ENCODE measurements around the gene BCAS4.

Gene BCAS4

GRCh38 chr20:50918403-50918802 is 123.5 kb downstream of the BCAS4 start:
- H2AFZ ChIP-seq (ENCODE audit: low read length, unreplicated experiment): no peak overlapping the region
- H3K4me1 ChIP-seq (ENCODE audit: control insufficient read depth, insufficient read depth, low read length, unreplicated experiment): peaks cover 72% of the 10 kb centered on the region
- H3K36me3 ChIP-seq (ENCODE audit: insufficient read depth, low read length): no peaks in the 10 kb centered on the region
- H3K79me2 ChIP-seq (ENCODE audit: control insufficient read depth, insufficient read depth, low read length, unreplicated experiment): peaks cover 94% of the 10 kb centered on the region
- peak overlapping the region; percentile 64 for H3K27ac ChIP-seq (ENCODE audit: low read depth, low read length)
- no peak overlapping the region for H3K4me3 ChIP-seq (ENCODE audit: low read depth, low read length)
- H3K27me3 ChIP-seq (ENCODE audit: insufficient read depth, low read length): no peaks in the 10 kb centered on the region

GRCh38 chr20:50919567-50919966 is 124.7 kb downstream of the BCAS4 start:
- Histone ChIP-seq H3K4me3 (ENCODE audit: low read depth, low read length) (no peak overlapping the region), H3K27ac (ENCODE audit: low read depth, low read length) (peak overlapping the region; percentile 21; the same call in 1 of the 2 replicates), H2AFZ (ENCODE audit: low read length, unreplicated experiment) (no peak overlapping the region), H3K4me1 (ENCODE audit: control insufficient read depth, insufficient read depth, low read length, unreplicated experiment) (peaks cover 61% of the 10 kb centered on the region), H3K36me3 (ENCODE audit: insufficient read depth, low read length) (no peaks in the 10 kb centered on the region), H3K79me2 (ENCODE audit: control insufficient read depth, insufficient read depth, low read length, unreplicated experiment) (peaks cover 95% of the 10 kb centered on the region), H3K27me3 (ENCODE audit: insufficient read depth, low read length) (no peaks in the 10 kb centered on the region)

- no peaks in the 10 kb centered on the region for H3K36me3 ChIP-seq (ENCODE audit: insufficient read depth, low read length)
- H3K79me2 ChIP-seq (ENCODE audit: control insufficient read depth, insufficient read depth, low read length, unreplicated experiment): peaks cover 97% of the 10 kb centered on the region
- peak overlapping the region; percentile 57; the same call in 1 of the 2 replicates for H3K27ac ChIP-seq (ENCODE audit: low read depth, low read length)
- peaks cover 49% of the 10 kb centered on the region for H3K4me1 ChIP-seq (ENCODE audit: control insufficient read depth, insufficient read depth, low read length, unreplicated experiment)
- H3K4me3 ChIP-seq (ENCODE audit: low read depth, low read length): no peak overlapping the region
- no peak overlapping the region for H2AFZ ChIP-seq (ENCODE audit: low read length, unreplicated experiment)
- H3K27me3 ChIP-seq (ENCODE audit: insufficient read depth, low read length): no peaks in the 10 kb centered on the region
Observed at GRCh38 chr20:50920997-50921396, 126.1 kb downstream of the BCAS4 start.

GRCh38 chr20:50921803-50922501 is 127.1 kb downstream of the BCAS4 start:
- Histone ChIP-seq H3K4me3 (ENCODE audit: low read depth, low read length) (no peak overlapping the region), H3K36me3 (ENCODE audit: insufficient read depth, low read length) (no peaks in the 10 kb centered on the region), H3K27ac (ENCODE audit: low read depth, low read length) (peak overlapping the region; percentile 57; the same call in 1 of the 2 replicates), H3K27me3 (ENCODE audit: insufficient read depth, low read length) (no peaks in the 10 kb centered on the region), H3K4me1 (ENCODE audit: control insufficient read depth, insufficient read depth, low read length, unreplicated experiment) (peaks cover 42% of the 10 kb centered on the region), H3K79me2 (ENCODE audit: control insufficient read depth, insufficient read depth, low read length, unreplicated experiment) (peaks cover 96% of the 10 kb centered on the region), H2AFZ (ENCODE audit: low read length, unreplicated experiment) (no peak overlapping the region)

- Histone ChIP-seq H2AFZ (ENCODE audit: low read length, unreplicated experiment) (no peak overlapping the region), H3K27me3 (ENCODE audit: insufficient read depth, low read length) (no peaks in the 10 kb centered on the region), H3K27ac (ENCODE audit: low read depth, low read length) (no peak overlapping the region), H3K4me3 (ENCODE audit: low read depth, low read length) (no peak overlapping the region), H3K4me1 (ENCODE audit: control insufficient read depth, insufficient read depth, low read length, unreplicated experiment) (peaks cover 43% of the 10 kb centered on the region), H3K79me2 (ENCODE audit: control insufficient read depth, insufficient read depth, low read length, unreplicated experiment) (peaks cover 98% of the 10 kb centered on the region), H3K36me3 (ENCODE audit: insufficient read depth, low read length) (peaks cover 14% of the 10 kb centered on the region; the same call in 1 of the 2 replicates)
Observed at GRCh38 chr20:50924261-50924920, 129.5 kb downstream of the BCAS4 start.

- no peaks in the 10 kb centered on the region for H3K27me3 ChIP-seq (ENCODE audit: insufficient read depth, low read length)
- peaks cover 25% of the 10 kb centered on the region for H3K4me1 ChIP-seq (ENCODE audit: control insufficient read depth, insufficient read depth, low read length, unreplicated experiment)
- no peak overlapping the region for H3K27ac ChIP-seq (ENCODE audit: low read depth, low read length)
- H3K4me3 ChIP-seq (ENCODE audit: low read depth, low read length): no peak overlapping the region
- peaks cover 14% of the 10 kb centered on the region; the same call in 1 of the 2 replicates for H3K36me3 ChIP-seq (ENCODE audit: insufficient read depth, low read length)
- H2AFZ ChIP-seq (ENCODE audit: low read length, unreplicated experiment): no peak overlapping the region
- H3K79me2 ChIP-seq (ENCODE audit: control insufficient read depth, insufficient read depth, low read length, unreplicated experiment): peaks cover 90% of the 10 kb centered on the region
Observed at GRCh38 chr20:50926530-50926929, 131.7 kb downstream of the BCAS4 start.

All from ACC112 (cell line).